Lower leg skin (tissue), 3 donors: ENCODE results near the gene LY6G5C.

Source experiments
- CTCF ChIP-seq, 3 donors: fragments of 450-650 bp; IDR thresholded peaks; one replicate each; pipeline ENCODE4 v1.5.1; 2016; ENCODE audit warnings: antibody characterized with exemption in 3 of 3, mild to moderate bottlenecking in 3 of 3, moderate library complexity in 2 of 3
- POLR2A ChIP-seq, 2 donors: fragments of 450-650 bp; IDR thresholded peaks; one replicate each; pipeline ENCODE4 v1.6.1; 2016 to 2017; ENCODE audit warnings: antibody characterized with exemption in 2 of 2, mild to moderate bottlenecking in 1 of 2, moderate library complexity in 1 of 2

DNA sequence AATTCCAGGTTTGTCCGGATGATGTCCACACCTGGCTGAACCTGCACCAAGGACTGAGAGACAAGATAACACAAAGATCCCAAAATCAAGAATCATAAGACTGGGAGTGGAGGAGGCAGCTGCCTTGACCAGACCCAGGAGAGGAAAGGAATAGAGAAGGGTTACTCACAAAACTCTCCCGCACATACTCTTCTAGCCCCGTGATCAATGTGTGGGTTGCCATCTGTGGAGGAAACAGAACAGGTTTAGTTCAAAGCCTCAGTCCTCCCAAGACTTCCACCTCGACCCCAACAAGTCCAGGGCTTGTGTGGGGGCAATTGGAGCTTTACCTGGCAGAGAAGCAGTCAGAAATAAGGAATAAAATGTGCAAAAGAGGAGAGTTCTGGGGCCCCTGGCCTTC lies 39.5 kb downstream of the LY6G5C start:
- no peak for TF ChIP-seq POLR2A (IDR thresholded peaks at IDR 0.05)
- no peak for TF ChIP-seq CTCF (IDR thresholded peaks at IDR 0.05)
